Transverse colon (tissue), 4 donors: ENCODE results near the gene SYCN. TPM values are rescaled to one million over a fixed set of nuclear protein-coding genes. Genes with fewer than 3 reads are reported as not detected.

Experiments
- DNase-seq: peaks from one replicate; pipeline ENCODE4 v3.0.0-alpha.2; 2019
- H3K27ac ChIP-seq, 4 donors: fragments of 200-600 bp; sonication (generic); 2 replicates each; pipeline ENCODE4 v1.5.1; 2016 to 2018; ENCODE audit warnings: inconsistent platforms in 4 of 4
- H3K27me3 ChIP-seq: fragments of 200-600 bp; sonication (generic); 2 replicates; pipeline ENCODE4 v1.5.1; 2017; ENCODE audit warnings: inconsistent platforms
- H3K36me3 ChIP-seq, 4 donors: fragments of 200-600 bp; sonication (generic); 2 replicates each; pipeline ENCODE4 v1.5.1; 2017 to 2019; ENCODE audit warnings: inconsistent platforms in 4 of 4
- H3K4me1 ChIP-seq, 4 donors: fragments of 200-600 bp; sonication (generic); 2 replicates each; pipeline ENCODE4 v1.5.1; 2017 to 2020; ENCODE audit warnings: inconsistent platforms in 4 of 4
- H3K4me3 ChIP-seq, 4 donors: fragments of 200-600 bp; sonication (generic); 1 replicate in 1 of 4; 2 replicates in 3 of 4; pipeline versions ENCODE4 v1.5.1 to v1.6.1; 2017 to 2019; ENCODE audit warnings: inconsistent platforms in 4 of 4
- H3K9me3 ChIP-seq, 2 donors: fragments of 200-600 bp; sonication (generic); 2 replicates each; pipeline ENCODE4 v1.5.1; 2017 to 2019; ENCODE audit warnings: inconsistent platforms in 2 of 2
- EP300 ChIP-seq: sonication (generic); formaldehyde crosslinking; IDR thresholded peaks from one replicate; pipeline ENCODE4 v1.6.1; 2017; ENCODE audit warnings: antibody characterized with exemption, low read depth
- POLR2A ChIP-seq: fragments of 450-650 bp; IDR thresholded peaks from one replicate; pipeline ENCODE4 v1.6.1; 2016; ENCODE audit warnings: antibody characterized with exemption, mild to moderate bottlenecking, moderate library complexity
- POLR2AphosphoS5 ChIP-seq, 3 donors: sonication (generic); formaldehyde crosslinking; IDR thresholded peaks; one replicate each; pipeline ENCODE4 v1.6.1; 2016; ENCODE audit warnings: antibody characterized with exemption in 3 of 3
- WGBS, 2 donors: methylation state at CpG; one replicate each; pipeline ENCODE4 v1.1.5; 2018; ENCODE audit warnings: low coverage in 1 of 2; 5-methylcytosine and 5-hydroxymethylcytosine counted together
- in situ Hi-C, 4 donors: fragments of 200-750 bp; cut with MboI; loops; one replicate each; pipeline versions ENCODE4 v1.15.0 to v1.15.1; 2017; ENCODE audit warnings: low sequenced_read_pairs in 3 of 4, low pct_ligation_motif_present in 1 of 4, low pct_unique_long_range_greater_than_20kb in 1 of 4
- intact Hi-C: fragments of 100-400 bp; cut with DNase I; formaldehyde crosslinking; loops from one replicate; pipeline ENCODE4 v1.15.1; 2023; ENCODE audit warnings: low total_unique reads
- total RNA-seq, 4 donors: library from RNA; depleted of rRNA; stranded (reverse); fragments of >200 nt; gene quantifications; one replicate each; pipeline ENCODE4 v1.1.0, GENCODE V29; 2016
- TF ChIP-seq, protein P1 (sequence below), 5 experiments: fragments of 200-600 bp in 3 of 5; fragments of 450-650 bp in 2 of 5; sonication (generic) in 3 of 5; IDR thresholded peaks; 1 replicate in 2 of 5; 2 replicates in 3 of 5; pipeline ENCODE4 v1.5.1; 2016 to 2017; ENCODE audit warnings: antibody characterized with exemption in 5 of 5, inconsistent platforms in 3 of 5, mild to moderate bottlenecking in 2 of 5, moderate library complexity in 1 of 5

SYCN gene
- total RNA-seq, 4 donors from 2014 or later, result not detected

DNA sequence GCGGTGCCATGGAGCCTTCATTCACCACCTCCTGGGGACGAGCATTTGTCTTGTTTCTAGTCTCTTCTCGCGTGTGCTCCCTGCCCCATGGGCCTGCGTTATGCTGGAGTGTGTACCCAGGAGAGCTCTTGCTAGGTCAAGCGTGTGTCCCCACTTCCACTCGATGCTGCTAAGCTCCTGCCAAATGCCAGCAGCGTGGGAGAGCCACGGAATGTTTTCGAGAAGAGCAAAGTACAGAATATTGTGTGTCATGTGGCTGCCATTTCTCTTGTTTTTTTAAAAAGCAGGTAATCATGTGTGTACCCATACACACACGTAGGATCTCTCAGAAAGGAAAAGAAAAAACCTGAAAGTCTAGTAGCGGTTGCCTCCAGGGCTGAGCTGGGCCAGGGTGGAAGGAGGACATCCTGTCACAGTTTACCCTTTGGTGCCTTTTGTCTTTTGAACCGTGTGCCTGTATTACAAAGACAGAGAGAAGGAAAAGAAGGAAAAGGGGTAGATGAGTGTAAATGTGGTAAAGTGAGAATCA, 49.9 kb downstream of the SYCN start:
- WGBS, 2 donors, result 70 to 75% methylated on average over 4 to 13 of the region's 13 CpGs
- Histone ChIP-seq H3K4me3 (no peak overlapping the region), H3K9me3 (no peaks in the 10 kb centered on the region), H3K27ac (peak overlapping the region in 1 of 4 donors; percentile 19), H3K36me3 (no peaks in the 10 kb centered on the region), H3K4me1 (peaks cover 13 to 43% (median 35%) of the 10 kb centered on the region in 4 donors), H3K27me3 (no peaks in the 10 kb centered on the region)
- intact Hi-C loops (no loop called here), in situ Hi-C loops (no loop called here)
- DNase-seq, result no peak
- TF ChIP-seq POLR2A, result no peak
- TF ChIP-seq POLR2AphosphoS5 (IDR thresholded peaks at IDR 0.05), result no peak
- TF ChIP-seq, protein P1, sequence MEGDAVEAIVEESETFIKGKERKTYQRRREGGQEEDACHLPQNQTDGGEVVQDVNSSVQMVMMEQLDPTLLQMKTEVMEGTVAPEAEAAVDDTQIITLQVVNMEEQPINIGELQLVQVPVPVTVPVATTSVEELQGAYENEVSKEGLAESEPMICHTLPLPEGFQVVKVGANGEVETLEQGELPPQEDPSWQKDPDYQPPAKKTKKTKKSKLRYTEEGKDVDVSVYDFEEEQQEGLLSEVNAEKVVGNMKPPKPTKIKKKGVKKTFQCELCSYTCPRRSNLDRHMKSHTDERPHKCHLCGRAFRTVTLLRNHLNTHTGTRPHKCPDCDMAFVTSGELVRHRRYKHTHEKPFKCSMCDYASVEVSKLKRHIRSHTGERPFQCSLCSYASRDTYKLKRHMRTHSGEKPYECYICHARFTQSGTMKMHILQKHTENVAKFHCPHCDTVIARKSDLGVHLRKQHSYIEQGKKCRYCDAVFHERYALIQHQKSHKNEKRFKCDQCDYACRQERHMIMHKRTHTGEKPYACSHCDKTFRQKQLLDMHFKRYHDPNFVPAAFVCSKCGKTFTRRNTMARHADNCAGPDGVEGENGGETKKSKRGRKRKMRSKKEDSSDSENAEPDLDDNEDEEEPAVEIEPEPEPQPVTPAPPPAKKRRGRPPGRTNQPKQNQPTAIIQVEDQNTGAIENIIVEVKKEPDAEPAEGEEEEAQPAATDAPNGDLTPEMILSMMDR (IDR thresholded peaks at IDR 0.05), result no peak
- no peak for TF ChIP-seq EP300

Other genes starting within 250 kb of the SYCN start
- 1 to 10 TPM; 2.2 to 7.8 (median 2.4) TPM for gene FBXO17, start 228.5 kb downstream of the SYCN start, total RNA-seq
- gene FBXO27, start 171.7 kb downstream of the SYCN start, total RNA-seq, result 1 to 10 TPM in 2 of 4 donors, under 1 TPM in 1, not detected in 1; 0.14 to 1.5 (median 1.1) TPM
- not detected for gene ACP7, start 119.9 kb downstream of the SYCN start, total RNA-seq
- 10 to 100 TPM; 43.8 to 96.1 (median 63.2) TPM for gene PAK4, start 78.5 kb downstream of the SYCN start, total RNA-seq
- gene NCCRP1, start 7.3 kb downstream of the SYCN start, total RNA-seq, result 1 to 10 TPM in 2 of 4 donors, under 1 TPM in 1, not detected in 1; 0.14 to 3.0 (median 1.1) TPM
- gene IFNL3, start 40.7 kb upstream of the SYCN start, total RNA-seq, result not detected
- gene IFNL4, start 44.6 kb upstream of the SYCN start, total RNA-seq, result not detected
- not detected for gene IFNL2, start 64.1 kb upstream of the SYCN start, total RNA-seq
- gene IFNL1, start 92.1 kb upstream of the SYCN start, total RNA-seq, result not detected
- under 1 TPM in 2 of 4 donors, not detected in 2; 0.14 to 0.64 TPM for gene LRFN1, start 116.6 kb upstream of the SYCN start, total RNA-seq
- 10 to 100 TPM in 2 of 4 donors, 1 to 10 TPM in 1, not detected in 1; 7.6 to 18.7 (median 17.6) TPM for gene GMFG, start 131.8 kb upstream of the SYCN start, total RNA-seq
- gene SAMD4B, start 138.2 kb upstream of the SYCN start, total RNA-seq, result 100 to 1,000 TPM in 1 of 4 donors, 10 to 100 TPM in 3; 60.7 to 102 (median 77.1) TPM
- 10 to 100 TPM; 37.8 to 71.2 (median 43.0) TPM for gene PAF1, start 186.8 kb upstream of the SYCN start, total RNA-seq
- 10 to 100 TPM; 22.8 to 37.4 (median 27.8) TPM for gene MED29, start 187.1 kb upstream of the SYCN start, total RNA-seq
- 100 to 1,000 TPM; 280 to 924 (median 309) TPM for gene ZFP36, start 202.6 kb upstream of the SYCN start, total RNA-seq
- 10 to 100 TPM in 2 of 4 donors, 1 to 10 TPM in 2; 6.1 to 27.7 (median 11.9) TPM for gene PLEKHG2, start 208.4 kb upstream of the SYCN start, total RNA-seq
- 1,000 to 10,000 TPM in 3 of 4 donors, 100 to 1,000 TPM in 1; 718 to 1,665 (median 1,335) TPM for gene RPS16, start 231.7 kb upstream of the SYCN start, total RNA-seq
- 100 to 1,000 TPM in 3 of 4 donors, 10 to 100 TPM in 1; 97.1 to 161 (median 125) TPM for gene SUPT5H, start 241.3 kb upstream of the SYCN start, total RNA-seq